H1 (cell line): Measurements from ENCODE around the gene PRELID1.

Experiments
- BRCA1 ChIP-seq: IDR thresholded peaks from 2 replicates; pipeline ENCODE4 v1.6.1; 2012; ENCODE audit warnings: low read depth, low read length, improper control_type of control experiment
- CEBPB ChIP-seq: IDR thresholded peaks from 2 replicates; pipeline ENCODE4 v1.6.1; 2012; ENCODE audit warnings: low read depth, low read length
- EZH2 ChIP-seq: fragments of 200-600 bp; sonication (generic); IDR thresholded peaks from 2 replicates; pipeline ENCODE4 v1.7.1; 2012; ENCODE audit warnings: low read depth, mild to moderate bottlenecking, moderate library complexity, low read length, inconsistent platforms; ENCODE audit not compliant: severe bottlenecking
- NANOG ChIP-seq: IDR thresholded peaks from 2 replicates; pipeline ENCODE4 v1.6.1; 2011; ENCODE audit warnings: low read length, low read depth, mild to moderate bottlenecking, inconsistent platforms; ENCODE audit not compliant: insufficient read depth, poor library complexity, severe bottlenecking
- POLR2A ChIP-seq, 2 experiments: IDR thresholded peaks; 1 replicate in 1 of 2; 2 replicates in 1 of 2; pipeline ENCODE4 v1.6.1; 2011; ENCODE audit warnings: low read depth in 2 of 2, low read length in 2 of 2, mild to moderate bottlenecking in 2 of 2; ENCODE audit errors: control extremely low read depth in 1 of 2
- RNF2 ChIP-seq: fragments of 200-900, 300-1000 bp; sonication (generic); IDR thresholded peaks from 2 replicates; pipeline ENCODE4 v1.7.1; 2016; ENCODE audit warnings: borderline replicate concordance, low read depth, mild to moderate bottlenecking, antibody characterized with exemption, low read length; ENCODE audit not compliant: poor library complexity, severe bottlenecking; ENCODE audit errors: missing control alignments
- SIX5 ChIP-seq: IDR thresholded peaks from 2 replicates; pipeline ENCODE4 v1.6.1; 2011; ENCODE audit warnings: mild to moderate bottlenecking, low read depth, low read length
- TAF1 ChIP-seq: IDR thresholded peaks from 2 replicates; pipeline ENCODE4 v1.6.1; 2011; ENCODE audit warnings: mild to moderate bottlenecking, low read depth, low read length
- TF ChIP-seq, protein P1 (sequence below), 3 experiments: IDR thresholded peaks; 1 replicate in 2 of 3; 2 replicates in 1 of 3; pipeline versions ENCODE4 v1.5.1 to v1.6.1; 2011; ENCODE audit warnings: low read length in 3 of 3, mild to moderate bottlenecking in 3 of 3, inconsistent platforms in 2 of 3, low read depth in 1 of 3, moderate library complexity in 1 of 3; ENCODE audit not compliant: insufficient read depth in 1 of 3; ENCODE audit errors: control extremely low read depth in 1 of 3

GRCh38 chr5:177355868-177356168, 52.2 kb downstream of the PRELID1 start:
- TF ChIP-seq TAF1 (no peak), BRCA1 (no peak), CEBPB (no peak), NANOG (no peak), POLR2A (IDR thresholded peaks at IDR 0.05; ENCODE audit: control extremely low read depth in 1 of 2, low read depth in 2 of 2, low read length in 2 of 2) (no peak), SIX5 (no peak), EZH2 (no peak), RNF2 (no peak)
- TF ChIP-seq, protein P1, sequence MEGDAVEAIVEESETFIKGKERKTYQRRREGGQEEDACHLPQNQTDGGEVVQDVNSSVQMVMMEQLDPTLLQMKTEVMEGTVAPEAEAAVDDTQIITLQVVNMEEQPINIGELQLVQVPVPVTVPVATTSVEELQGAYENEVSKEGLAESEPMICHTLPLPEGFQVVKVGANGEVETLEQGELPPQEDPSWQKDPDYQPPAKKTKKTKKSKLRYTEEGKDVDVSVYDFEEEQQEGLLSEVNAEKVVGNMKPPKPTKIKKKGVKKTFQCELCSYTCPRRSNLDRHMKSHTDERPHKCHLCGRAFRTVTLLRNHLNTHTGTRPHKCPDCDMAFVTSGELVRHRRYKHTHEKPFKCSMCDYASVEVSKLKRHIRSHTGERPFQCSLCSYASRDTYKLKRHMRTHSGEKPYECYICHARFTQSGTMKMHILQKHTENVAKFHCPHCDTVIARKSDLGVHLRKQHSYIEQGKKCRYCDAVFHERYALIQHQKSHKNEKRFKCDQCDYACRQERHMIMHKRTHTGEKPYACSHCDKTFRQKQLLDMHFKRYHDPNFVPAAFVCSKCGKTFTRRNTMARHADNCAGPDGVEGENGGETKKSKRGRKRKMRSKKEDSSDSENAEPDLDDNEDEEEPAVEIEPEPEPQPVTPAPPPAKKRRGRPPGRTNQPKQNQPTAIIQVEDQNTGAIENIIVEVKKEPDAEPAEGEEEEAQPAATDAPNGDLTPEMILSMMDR (IDR thresholded peaks at IDR 0.05; ENCODE audit: control extremely low read depth in 1 of 3, insufficient read depth in 1 of 3, low read depth in 1 of 3, low read length in 3 of 3): no peak
